CMK (cell line): ENCODE data around the gene EXOC3.

ENCODE experiments used
- DNase-seq: peaks from one replicate; pipeline ENCODE4 v3.0.0-alpha.2; 2010; ENCODE audit warnings: low read depth

Gene EXOC3

GRCh38 chr5:426392-426976 is 16.5 kb upstream of the EXOC3 start:
- DNase-seq: no peak

GRCh38 chr5:427415-428087 is 15.4 kb upstream of the EXOC3 start:
- no peak for DNase-seq

GRCh38 chr5:428219-428618 is 14.8 kb upstream of the EXOC3 start:
- DNase-seq: no peak

- no peak for DNase-seq
Measured at GRCh38 chr5:428754-429452, 14.1 kb upstream of the EXOC3 start.

GRCh38 chr5:429453-430188 is 13.4 kb upstream of the EXOC3 start:
- DNase-seq: no peak

GRCh38 chr5:430214-430925 is 12.6 kb upstream of the EXOC3 start:
- no peak for DNase-seq

GRCh38 chr5:431001-431710 is 11.8 kb upstream of the EXOC3 start:
- DNase-seq: no peak

- DNase-seq: no peak
Measured at GRCh38 chr5:431711-432050, 11.3 kb upstream of the EXOC3 start.

GRCh38 chr5:432201-432927 is 10.6 kb upstream of the EXOC3 start:
- no peak for DNase-seq

GRCh38 chr5:432928-433791 is 9.8 kb upstream of the EXOC3 start:
- no peak for DNase-seq

GRCh38 chr5:433836-434235 is 9.1 kb upstream of the EXOC3 start:
- no peak for DNase-seq

- no peak for DNase-seq
Measured at GRCh38 chr5:434443-435146, 8.4 kb upstream of the EXOC3 start.

- no peak for DNase-seq
Measured at GRCh38 chr5:435156-435790, 7.7 kb upstream of the EXOC3 start.

- DNase-seq: no peak
Measured at GRCh38 chr5:435961-436640, 6.9 kb upstream of the EXOC3 start.

GRCh38 chr5:436641-436975 is 6.4 kb upstream of the EXOC3 start:
- DNase-seq: no peak

- no peak for DNase-seq
Measured at GRCh38 chr5:437281-437771, 5.7 kb upstream of the EXOC3 start.

GRCh38 chr5:438481-438981 is 4.4 kb upstream of the EXOC3 start:
- no peak for DNase-seq

GRCh38 chr5:439181-439580 is 3.8 kb upstream of the EXOC3 start:
- DNase-seq: no peak
